ENCODE data around the gene FOXE3.

Gene FOXE3

DNA sequence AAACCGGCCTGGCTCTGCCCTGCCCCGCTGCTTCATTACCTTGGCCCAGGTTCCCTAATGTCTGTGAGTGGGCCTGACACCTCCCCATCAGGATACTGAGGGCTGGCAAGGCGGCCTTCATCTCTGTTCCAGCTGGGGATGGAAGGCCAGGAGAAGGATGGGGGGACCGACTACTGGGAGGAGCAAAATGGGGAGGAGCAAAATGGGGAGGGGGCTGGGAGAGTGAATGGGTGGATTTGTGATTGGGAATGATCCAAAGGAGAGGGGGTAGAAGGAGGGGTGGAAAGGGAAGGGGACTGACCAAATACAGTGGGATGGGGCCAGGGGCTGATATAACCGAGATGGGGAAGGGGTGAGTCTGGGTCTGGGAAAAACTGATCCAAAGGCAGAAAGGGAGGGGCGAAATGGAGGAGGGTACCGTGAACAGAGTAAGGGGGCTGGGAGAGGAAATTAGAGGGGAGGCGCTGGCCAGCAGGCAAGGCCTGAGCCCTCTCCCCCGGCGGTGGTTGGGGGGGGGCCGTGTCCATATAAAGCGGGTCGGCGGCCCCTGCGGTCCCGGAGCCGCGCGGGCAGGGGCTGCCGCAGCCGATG, at the start of gene FOXE3:
Gene FOXE3, plus strand, starts transcription at position 558 of the 591 bp plus-strand sequence. Its CDS starts 31 bp downstream, at position 589.
- DNase-seq (ENCODE audit: low read depth) = no peak

DNA sequence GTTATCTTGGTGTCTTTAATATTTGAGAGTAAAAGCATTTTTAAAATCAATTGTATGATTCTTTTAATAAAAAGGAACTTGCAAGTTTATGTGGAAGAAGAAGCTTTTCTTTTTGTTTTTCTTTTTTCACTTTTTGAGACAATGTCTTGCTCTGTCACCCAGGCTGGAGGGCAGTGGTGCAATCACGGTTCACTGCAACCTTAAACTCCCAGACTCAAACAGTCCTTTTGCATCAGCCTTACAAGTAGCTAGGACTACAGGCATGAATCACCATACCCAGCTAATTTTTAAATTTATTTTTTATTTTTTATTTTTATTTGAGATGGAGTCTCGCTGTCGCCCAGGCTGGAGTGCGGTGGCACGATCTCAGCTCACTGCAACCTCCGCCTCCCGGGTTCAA, 48.4 kb upstream of the FOXE3 start:
- DNase-seq (ENCODE audit: low read depth) = no peak

DNA sequence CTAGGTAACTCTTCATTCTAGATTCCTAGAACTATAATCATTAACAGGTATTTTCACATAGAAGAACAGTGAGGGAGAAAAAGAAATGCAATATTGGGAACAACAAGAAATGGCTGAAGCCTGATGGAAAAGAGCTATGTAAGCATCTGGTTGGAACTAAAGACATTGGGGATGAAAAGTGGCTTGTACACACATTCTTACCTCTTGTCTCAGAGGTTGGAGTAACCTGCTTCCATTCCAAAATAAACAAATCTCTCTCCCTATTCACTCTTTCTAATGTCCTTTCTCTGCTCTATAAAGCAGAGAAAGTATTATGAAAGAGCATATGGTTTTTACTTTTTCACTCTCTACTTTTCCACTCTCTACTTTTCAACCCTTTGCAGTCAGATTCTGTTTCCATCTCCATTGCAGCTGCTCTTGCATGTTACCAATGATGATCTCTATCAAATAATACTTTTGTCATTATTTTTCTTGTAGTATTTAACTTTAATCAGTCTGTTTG, 45.0 kb upstream of the FOXE3 start:
- no peak for DNase-seq (ENCODE audit: low read depth)

DNA sequence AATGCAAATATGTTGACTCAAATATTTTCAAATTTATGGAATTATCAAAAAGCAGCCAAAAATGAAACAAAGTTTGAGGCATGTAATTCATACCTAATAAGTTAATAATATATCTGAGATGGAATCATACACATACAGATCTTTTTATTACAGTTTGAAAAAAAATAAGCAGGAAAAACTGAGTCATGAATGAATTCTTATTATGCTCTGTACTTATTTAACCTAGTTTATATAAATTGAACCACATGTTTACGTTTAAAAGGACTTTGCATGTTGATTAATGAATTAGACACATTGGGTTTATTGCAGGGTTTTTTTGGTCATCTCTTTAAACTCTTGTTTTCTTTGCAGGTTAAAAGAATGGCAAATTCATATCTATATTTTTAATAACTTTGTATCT, 41.6 kb upstream of the FOXE3 start:
- no peak for DNase-seq (ENCODE audit: low read depth)

DNA sequence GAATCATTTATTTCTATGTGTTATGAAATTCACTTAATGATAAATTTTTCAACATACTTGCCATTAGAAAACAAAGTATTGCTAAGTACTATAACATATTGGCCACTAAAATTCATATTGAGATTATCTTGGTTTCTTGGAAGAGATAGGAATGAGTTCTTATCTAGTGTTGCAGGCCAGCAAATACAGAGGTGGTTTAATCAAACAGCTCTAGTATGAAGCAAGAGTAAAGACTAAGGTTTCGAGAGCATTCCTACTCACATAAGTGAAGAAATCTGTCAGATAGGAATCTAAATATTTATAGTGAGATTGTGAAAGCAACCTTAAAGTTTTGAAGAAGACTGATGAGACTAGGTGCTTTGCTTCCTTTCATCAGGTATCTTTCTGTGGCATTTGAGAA, 37.9 kb upstream of the FOXE3 start:
- no peak for DNase-seq (ENCODE audit: low read depth)

DNA sequence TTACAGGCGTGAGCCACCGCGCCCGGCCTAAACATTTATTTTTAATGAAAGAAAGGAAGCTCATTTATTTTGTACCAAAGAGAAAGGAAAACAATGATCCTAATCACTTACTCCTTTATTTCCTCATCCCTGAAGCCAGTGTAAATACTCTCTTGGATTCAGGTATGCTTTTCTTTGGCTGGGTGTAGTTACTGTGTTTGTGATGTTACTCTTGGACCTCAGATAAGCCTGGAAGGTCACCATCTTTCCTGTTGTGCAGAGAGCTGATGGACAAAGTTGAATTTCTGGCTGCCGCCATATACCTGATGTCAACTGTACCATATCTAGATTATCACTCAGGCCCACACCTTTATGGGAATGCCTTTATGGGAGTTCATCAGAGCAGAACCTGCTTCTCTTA, 35.4 kb upstream of the FOXE3 start:
- DNase-seq (ENCODE audit: low read depth) = no peak

DNA sequence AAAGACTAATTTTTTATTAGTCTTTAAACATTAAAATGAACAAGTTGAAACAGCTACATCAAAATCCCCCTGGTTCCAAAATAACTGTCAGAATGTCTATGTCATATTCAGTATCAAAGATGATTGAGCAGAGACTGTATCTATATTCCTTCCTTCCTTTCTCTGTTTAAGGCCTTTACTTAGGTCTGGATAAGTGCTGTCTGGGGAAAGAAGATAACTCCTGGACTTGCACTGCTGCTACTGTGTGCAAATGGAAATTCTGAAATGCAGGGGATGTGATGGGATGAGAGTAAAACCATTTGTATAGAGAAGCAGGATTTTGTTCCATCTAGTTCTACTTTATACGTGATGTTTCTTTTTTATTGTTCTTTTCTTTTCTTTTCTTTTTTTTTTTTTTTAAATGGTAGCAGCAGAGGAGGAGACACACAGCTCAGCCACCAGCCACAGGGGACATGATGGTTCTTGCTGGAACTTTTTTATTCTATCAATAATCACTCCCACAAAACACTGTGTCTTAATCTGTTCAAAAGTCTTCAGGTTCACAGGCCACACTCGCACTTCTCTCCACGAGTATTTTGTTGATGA, 33.6 kb upstream of the FOXE3 start:
- DNase-seq (ENCODE audit: low read depth) = no peak

DNA sequence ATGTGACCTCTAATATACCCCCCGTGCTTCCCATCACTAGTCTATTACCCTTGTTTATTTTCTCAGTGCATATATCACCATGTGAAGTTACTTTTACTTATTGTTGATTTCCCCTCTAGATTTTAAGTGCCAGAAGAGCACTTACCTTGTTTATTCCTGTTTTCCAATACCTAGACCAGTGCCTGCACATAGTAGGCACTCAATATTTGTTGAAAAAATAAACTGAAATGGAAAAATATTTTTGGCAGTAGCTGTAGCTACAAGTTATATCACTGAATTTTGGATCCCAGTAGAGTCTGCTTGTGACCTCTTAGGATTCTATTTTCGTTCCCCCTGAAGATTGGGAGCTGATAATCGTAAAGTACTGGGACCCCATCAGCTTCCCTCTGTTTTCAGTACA, 32.0 kb upstream of the FOXE3 start:
- no peak for DNase-seq (ENCODE audit: low read depth)

DNA sequence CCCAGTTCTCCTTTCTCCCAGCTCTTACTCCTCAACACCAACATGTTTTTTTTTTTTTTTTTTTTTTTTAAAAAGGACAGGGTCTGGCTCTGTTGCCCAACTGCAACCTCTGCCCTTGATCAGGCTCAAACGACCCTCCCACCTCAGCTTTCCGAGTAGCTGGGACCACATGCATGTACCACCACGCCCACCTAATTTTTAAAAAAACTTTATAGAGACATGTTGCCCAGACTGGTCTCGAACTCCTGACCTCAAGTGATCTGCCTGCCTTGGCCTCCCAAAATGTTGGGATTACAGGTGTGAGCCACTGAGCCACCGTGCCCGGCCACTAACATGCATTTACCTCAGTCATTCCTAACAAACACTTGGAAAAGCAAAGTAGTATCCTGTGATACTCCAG, 31.1 kb upstream of the FOXE3 start:
- DNase-seq (ENCODE audit: low read depth) = no peak

DNA sequence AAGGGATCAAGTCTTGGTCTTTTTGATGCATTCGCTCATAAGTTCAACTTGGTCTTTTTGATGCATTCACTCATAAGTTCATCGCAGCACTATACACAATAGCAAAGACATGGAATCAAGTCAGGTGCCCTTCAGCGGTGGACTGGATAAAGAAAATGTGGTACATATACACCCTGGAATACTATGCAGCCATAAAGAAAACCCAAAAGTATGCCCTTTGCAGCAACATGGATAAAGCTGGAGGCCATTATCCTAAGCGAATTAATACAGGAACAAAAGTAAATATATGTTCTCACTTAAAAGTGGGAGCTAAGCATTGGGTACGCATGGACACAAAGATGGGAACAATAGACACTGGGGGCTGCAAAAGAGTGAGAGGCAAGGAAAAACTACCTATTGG, 29.8 kb upstream of the FOXE3 start:
- DNase-seq (ENCODE audit: low read depth) = no peak

DNA sequence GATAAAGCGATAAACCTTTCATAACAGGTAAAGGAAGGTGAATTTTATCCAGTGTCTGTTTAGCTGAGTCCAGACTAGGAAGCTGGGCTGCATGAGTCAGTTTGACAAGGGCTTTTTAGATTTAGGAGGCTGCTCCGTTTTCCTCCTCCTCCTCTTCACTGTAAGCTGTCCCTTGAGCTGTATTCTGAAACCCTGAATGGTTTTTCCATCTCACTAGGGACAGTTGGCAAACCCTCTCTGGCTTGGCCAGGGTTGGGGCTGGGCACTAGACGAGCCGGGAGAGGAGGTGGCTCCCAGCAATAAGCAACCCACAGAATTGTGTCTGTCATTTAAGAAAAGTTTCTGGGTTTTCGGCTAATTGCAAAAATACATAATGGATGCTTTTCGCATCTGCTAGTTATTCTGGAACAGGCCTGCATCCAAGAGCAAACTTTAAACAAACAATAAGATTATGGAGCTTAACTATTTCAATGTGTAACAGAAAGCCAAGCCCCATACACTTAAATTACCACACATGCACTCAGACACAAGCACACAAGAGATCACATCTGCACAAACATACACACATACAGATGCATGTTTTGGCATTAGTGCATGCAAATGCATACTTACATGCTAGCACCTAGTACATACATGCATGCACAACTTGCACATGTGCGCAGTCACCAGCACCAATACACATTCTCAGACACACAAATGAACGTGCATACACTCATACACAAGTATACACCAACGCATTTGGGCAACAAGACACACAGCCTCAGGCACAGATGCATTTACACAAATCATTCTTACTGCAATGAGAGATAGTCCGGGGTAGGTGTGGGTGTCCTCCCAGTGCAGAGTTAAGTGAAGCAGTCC, 27.8 kb upstream of the FOXE3 start:
- DNase-seq (ENCODE audit: low read depth) = no peak

DNA sequence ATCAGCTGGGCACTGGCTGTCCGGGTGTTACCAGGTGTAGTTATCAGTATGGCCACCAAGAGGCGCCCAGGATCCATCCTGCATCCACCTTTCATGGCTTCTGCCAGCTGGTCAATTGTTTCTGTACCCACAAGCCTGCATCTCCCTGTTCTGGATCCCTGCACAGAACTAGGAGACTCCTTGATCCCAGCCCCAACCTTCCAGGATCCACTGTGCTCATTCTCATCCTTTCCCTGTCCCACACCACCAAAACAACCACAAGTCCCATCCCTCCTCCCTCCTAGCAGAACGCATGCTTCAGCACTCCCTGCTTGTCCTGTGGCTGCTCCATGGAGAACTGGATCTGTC, 27.2 kb upstream of the FOXE3 start:
- no peak for DNase-seq (ENCODE audit: low read depth)

DNA sequence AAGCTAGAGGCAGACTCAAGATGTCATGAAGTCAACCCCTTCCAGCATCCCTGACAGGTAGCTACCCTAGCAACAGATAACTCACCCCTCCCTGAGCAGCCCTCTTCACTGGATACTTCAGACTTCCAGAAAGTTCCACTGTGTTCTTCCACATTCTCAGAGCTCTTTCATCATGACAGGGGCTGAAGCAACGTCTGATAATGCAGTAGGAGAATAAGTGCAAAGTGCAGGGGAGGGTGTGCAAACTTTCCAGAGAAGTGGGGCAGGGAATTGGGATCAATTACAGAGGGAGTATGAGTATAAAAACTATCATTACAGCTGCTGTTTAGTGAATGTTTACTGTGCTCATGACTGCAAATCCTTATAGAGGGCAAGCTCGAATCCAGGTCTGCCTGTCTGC, 26.4 kb upstream of the FOXE3 start:
- DNase-seq (ENCODE audit: low read depth) = no peak

DNA sequence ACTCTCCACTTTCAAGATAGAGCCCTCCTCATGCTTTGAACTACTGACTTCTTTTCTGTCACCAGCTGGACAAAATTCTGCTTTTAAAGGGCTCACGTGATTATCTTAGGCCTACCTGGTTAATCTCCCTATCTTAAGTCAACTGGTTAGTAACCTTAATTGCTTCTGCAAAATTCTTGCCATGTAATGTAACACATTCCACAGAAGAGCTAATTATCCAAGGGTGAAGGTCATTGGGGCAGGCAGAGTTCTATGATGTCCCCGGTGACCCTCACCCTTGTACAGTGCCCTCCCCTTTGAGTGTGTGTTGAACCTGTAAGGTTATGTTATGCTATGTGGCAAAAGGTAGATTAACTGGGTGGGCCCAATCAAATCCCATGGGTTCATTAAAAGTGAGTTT, 25.2 kb upstream of the FOXE3 start:
- DNase-seq (ENCODE audit: low read depth) = no peak

DNA sequence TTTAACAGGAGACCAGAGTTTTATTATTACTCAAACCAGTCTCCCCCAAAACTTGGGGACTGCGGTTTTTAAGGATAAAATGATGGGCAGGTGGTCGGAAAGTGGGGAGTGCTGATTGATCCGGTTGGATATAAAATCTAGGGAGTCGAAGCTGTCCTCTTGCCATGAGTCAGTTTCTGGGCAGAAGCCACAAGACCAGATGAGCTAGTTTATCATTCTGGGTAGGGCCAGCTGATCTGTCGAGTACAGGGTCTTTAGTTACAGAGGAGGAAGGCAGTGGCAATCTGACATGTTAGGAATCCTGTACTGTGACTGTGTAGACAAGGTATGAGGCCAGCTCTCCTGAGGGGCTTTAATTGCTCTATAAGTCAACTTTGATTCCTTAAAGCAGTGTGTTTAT, 22.9 kb upstream of the FOXE3 start:
- DNase-seq (ENCODE audit: low read depth) = no peak

DNA sequence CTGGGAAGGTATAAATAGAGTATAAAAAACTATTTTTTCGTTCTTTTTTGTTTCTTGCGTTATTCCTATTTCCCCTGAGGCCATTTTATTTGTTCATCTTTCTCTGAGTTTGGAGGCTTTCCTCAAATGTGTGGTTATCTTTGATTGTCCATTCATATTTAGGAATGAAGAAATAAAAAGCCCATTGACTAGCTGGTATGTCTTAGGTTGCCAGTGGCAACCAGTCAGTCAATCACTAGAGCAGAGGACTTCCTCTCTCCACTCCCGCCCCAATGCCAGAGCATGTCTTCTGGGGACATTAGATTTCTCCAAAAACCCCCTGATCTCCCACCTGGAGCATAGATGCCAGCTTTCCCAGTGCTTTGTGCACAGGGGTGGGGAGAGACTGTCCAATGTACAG, 20.7 kb upstream of the FOXE3 start:
- DNase-seq (ENCODE audit: low read depth) = no peak

DNA sequence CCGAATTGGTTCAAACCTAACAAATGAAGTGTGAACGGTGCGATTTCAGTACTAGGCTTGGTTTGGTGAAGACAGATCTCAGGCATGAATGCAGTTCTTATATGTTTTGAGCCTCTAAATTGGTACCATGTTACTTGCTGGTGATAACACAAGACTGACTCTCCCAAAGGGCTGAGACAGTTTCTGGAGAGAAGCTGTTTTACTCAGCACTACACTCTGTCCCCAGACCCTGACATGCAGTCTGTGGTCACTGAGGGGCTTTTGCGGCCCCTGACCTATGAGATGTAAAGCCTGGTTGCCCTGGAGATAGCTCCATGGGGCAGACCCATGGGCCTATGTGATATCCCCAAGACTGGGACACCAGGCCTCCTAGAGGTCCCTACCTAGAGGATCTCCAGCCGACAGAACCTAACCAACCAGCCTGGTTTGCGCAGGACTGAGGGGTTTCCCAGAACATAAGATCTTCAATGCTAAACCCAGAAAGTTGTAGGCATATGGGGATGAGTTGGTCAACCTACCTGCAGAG, 19.4 kb upstream of the FOXE3 start:
- DNase-seq (ENCODE audit: low read depth) = no peak

DNA sequence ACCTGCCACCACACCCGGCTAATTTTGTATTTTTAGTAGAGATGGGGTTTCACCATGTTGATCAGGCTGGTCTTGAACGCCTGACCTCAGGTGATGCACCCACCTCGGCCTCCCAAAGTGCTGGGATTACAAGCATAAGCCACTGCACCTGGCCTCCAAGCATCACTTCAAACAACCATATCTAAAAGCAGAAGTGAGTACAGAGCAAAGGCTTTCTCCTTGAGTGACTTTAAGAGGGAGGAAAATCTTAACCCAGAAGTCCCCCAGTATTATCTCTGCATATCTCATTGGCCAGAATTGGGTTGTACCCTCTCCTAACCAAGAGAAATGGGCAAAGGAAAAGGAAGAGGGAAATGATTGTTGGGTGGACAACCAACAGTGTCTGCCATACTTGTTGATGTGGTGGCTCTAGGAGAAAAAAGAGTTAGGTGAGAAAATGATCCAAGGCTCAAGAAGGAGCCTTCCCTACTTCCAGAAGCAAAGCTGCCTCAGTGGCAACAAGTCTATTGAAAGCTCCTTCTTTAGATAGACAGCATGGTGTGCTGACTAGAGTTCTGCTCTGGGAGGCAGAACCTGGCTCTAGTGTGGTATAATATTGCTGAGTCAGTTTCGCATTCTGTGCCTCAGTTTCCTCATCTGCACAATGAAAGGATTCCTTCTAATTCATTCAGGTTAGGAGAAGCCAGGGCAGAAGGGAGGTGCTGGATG, 16.8 kb upstream of the FOXE3 start:
- DNase-seq (ENCODE audit: low read depth) = no peak

DNA sequence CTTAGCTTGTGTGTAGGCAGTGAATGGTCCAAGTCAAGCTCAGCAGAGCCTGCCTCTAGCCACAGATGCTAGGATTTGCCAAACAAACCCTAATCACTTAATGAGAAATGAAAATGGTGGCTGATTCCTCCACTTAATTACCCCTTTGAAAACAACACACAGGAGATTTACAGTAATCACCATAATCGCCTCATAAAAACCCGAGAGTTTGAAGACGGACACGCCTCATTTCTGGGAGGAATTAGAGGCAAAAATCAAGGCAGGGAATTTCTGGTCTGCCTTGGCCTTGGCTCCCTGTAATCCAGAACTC, 16.3 kb upstream of the FOXE3 start:
- no peak for DNase-seq (ENCODE audit: low read depth)

DNA sequence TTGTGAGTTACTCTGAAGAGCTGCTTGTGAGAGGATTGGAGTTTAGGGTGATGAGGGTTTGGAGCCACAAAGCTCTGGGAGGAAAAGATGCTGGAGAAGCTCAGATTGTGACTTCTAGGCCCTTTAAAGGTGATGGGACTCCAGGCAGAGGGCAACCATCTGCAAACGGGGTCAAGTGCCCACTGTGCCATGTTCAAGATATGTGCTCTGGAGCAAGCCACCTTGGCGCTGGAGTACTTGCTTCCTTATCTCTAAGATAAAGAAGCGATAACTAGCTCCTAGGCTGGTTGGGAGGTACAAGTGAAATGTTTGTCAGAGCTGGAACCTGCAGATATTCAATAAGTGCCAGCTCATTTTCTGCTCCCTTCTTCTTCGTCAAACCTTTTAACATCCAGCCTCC, 14.3 kb upstream of the FOXE3 start:
- DNase-seq (ENCODE audit: low read depth) = no peak

DNA sequence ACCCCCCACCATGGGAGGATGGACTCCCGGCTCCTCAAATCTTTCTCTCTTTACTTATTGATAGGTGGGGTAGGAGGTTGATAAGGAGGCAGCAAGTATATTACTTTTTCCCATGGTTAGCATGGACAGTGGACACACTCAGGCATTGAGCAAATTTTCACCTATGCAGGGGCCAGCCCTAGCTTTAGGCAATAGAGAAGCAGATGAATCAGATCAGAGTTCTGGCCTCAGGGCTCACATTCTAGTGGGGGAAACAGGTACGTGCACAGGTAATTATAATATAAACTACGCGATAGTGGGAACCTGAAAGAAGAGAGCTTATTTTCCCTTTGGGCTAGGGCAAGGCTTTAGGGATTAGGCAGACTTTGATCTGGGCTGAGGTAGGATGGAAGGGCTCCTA, 13.5 kb upstream of the FOXE3 start:
- DNase-seq (ENCODE audit: low read depth) = no peak

DNA sequence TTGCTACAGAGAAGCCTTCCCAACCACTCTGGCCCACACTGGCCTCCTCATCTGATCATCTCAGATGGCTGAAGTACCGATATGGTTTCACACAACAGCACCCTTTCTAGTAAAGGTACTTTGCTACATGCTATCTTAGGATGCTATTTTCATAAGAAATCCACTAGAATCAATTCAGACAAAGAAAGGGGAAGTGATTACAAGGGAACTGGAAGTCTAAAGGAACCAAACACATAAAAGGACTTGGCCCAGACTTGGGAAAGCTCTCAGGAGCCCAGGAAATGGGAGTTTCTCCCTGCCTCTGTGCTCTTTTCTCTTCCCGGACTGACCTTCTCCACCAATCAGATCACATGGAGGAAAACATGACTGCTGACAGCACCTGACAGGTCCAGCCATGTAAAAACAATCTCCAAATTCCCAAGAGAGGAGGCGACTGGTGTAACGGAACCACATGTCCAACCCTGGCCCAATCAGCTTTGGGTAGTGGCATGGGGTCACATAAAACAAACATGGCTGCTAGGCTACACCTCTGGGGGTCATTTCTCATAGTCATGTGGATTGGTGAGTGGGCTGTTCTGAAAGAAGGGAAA, 12.7 kb upstream of the FOXE3 start:
- DNase-seq (ENCODE audit: low read depth) = no peak

All from stimulated activated CD8-positive, alpha-beta memory T cell treated with anti-CD3 and anti-CD28 coated beads, Interleukin-12 subunit alpha, Interleukin-12 subunit beta, amount 100 ng/mL, for 4 hours (primary cell).